Epithelial cell of esophagus (primary cell): ENCODE measurements around the gene NIPAL1.

ENCODE experiments used
- DNase-seq: peaks from one replicate; pipeline ENCODE4 v3.0.0; 2010; ENCODE audit warnings: low read depth
- H3K4me3 ChIP-seq: 2 replicates; pipeline ENCODE4 v1.5.1; 2011; ENCODE audit warnings: mild to moderate bottlenecking, low read length, control low read depth
- TF ChIP-seq, protein P1 (sequence below): IDR thresholded peaks from 2 replicates; pipeline ENCODE4 v1.5.1; 2011; ENCODE audit warnings: low read depth, mild to moderate bottlenecking, low read length, control low read depth, inconsistent platforms; ENCODE audit not compliant: insufficient read depth; ENCODE audit errors: missing control alignments

NIPAL1 gene

GRCh38 chr4:48025005-48025404 is 8.4 kb downstream of the NIPAL1 start:
- DNase-seq, result peak; percentile 42
- TF ChIP-seq, protein P1, sequence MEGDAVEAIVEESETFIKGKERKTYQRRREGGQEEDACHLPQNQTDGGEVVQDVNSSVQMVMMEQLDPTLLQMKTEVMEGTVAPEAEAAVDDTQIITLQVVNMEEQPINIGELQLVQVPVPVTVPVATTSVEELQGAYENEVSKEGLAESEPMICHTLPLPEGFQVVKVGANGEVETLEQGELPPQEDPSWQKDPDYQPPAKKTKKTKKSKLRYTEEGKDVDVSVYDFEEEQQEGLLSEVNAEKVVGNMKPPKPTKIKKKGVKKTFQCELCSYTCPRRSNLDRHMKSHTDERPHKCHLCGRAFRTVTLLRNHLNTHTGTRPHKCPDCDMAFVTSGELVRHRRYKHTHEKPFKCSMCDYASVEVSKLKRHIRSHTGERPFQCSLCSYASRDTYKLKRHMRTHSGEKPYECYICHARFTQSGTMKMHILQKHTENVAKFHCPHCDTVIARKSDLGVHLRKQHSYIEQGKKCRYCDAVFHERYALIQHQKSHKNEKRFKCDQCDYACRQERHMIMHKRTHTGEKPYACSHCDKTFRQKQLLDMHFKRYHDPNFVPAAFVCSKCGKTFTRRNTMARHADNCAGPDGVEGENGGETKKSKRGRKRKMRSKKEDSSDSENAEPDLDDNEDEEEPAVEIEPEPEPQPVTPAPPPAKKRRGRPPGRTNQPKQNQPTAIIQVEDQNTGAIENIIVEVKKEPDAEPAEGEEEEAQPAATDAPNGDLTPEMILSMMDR, result no peak
- no peak overlapping the region for H3K4me3 ChIP-seq

DNA sequence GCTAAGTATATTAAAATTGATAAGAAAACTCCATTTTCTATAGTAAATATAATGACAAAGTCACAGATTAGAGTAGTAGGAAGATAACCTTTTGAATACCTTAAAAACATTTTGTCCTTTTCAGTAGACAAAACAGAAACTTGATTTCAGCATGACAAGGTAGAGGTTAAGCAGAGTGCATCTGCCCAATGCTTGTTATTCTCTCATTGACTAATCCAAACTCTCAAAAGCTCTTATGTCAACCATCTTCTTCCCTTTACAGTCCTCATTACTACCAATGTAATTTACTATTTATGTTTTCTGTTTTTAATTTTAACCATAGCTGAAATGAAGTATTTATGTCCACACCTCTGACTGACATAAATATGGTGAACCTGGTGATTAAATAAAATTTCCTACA is 11.1 kb downstream of the NIPAL1 start:
- no peak overlapping the region for H3K4me3 ChIP-seq
- TF ChIP-seq, protein P1, result no peak
- DNase-seq, result no peak

DNA sequence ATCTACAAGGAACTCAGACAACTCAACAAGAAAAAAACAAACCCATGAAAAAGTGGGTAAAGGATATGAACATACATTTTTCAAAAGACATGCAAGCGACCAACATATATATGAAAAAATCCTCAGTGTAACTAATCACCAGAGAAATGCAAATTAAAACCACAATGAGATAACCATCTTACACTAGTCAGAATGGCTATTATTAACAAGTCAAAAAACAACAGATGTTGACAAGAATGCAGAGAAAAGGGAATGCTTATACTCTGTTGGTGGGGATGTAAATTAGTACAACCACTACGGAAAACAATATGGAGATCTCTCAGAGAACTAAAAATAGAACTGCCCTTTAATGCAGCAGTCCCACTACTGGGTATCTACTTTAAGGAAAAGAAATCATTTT is 12.1 kb downstream of the NIPAL1 start:
- TF ChIP-seq, protein P1, result no peak
- no peak overlapping the region for H3K4me3 ChIP-seq

GRCh38 chr4:48030470-48030869 is 13.9 kb downstream of the NIPAL1 start:
- TF ChIP-seq, protein P1, result no peak
- H3K4me3 ChIP-seq, result no peak overlapping the region
- DNase-seq, result no peak

More for the DNA sequence above, 12.1 kb downstream of the NIPAL1 start:
- DNase-seq, result no peak

DNA sequence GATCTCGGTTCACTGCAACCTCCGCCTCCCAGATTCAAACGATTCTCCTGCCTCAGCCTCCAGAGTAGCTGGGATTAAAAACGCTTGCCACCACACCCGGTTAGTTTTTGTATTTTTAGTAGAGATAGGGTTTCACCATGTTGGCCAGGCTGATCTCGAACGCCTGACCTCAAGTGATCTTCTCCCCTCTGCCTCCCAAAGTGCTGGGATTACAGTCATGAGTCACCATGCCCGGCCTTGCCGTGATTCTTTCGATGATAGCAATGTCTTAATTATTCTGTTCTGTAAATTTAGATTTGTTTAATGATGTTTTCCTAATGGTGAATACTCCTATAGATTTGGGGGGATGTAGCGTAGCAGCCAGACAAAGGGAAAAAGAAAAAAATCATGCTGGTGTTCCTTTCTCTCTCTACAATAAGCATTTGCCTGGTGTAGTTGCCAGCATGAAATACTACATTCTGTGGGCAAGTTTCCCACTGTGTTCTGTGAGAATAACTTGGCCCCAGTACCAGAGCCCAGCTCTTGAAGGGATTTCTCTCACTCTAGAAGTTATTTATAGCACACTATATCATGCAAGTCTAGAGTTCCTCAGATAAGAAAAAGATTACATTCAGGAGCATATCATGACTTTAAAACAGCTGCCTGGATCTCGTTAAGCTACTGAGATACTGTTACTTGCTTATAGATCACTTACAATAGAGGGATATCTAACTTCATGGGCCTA is 15.4 kb downstream of the NIPAL1 start:
- no peak overlapping the region for H3K4me3 ChIP-seq
- TF ChIP-seq, protein P1, result no peak
- DNase-seq, result no peak

DNA sequence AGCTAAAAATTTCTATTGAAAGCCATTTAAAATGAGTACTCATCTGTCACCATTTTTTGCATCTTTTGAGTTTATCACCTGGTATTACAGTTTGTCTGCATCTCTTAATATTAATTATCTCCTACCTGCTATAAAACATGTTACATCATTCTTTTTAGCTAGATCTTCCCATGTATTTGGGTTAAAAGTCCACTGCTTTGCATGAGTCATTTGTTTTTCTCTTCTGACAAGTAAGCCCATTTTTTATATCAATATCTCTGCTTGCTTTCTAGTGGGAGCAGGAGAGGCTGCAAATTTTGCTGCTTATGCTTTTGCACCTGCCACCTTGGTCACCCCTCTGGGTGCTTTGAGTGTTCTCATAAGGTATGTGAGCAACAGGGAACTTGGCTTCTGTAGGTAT is 16.1 kb downstream of the NIPAL1 start:
- TF ChIP-seq, protein P1, result no peak
- no peak overlapping the region for H3K4me3 ChIP-seq
- no peak for DNase-seq

DNA sequence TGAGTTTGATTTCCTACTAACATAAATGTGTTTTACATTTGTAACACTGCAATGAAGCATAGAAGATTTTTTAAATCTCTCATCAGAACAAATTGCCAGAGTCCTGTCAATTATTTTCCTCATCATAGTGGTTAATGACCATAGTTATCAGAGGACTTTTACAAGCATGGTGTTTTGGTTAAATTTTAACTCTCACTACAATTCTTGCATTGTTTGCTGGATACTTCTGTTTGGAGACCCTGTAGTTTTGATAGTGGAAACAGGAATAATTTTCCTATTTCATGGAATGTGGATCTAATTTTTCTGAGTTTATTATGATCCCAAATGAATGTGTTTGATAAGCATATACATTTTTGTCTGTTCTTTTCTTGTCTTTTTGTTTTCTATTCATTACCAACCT is 16.8 kb downstream of the NIPAL1 start:
- H3K4me3 ChIP-seq, result no peak overlapping the region
- DNase-seq, result no peak
- TF ChIP-seq, protein P1, result no peak
